ENCODE results near the gene BEST1.
"Not testable (repeated sequence)": the region's sequence is repeated elsewhere in the genome, so short reads cannot be mapped to it uniquely, and the experiment has no call there.

BEST1 gene

DNA sequence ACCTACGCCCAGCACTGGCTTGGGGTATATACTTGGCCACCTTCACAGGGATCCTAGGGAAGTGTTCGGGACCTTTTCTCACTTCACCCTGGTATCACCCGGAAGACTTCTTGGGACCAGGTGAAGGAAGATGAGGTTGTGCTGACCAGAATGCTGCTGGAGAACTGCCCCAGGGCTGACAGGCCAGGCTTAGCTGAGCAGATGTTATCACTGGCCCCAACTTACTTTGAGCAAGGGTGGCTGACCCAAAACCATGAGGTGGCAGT, 12.8 kb downstream of the BEST1 start:
- CTCF ChIA-PET = interaction anchor here (1.2 to 15.0 kb wide), 7 partner anchors 15 to 166 kb away, joined by 4 to 146 read pairs (median 12); no protein-coding TSS in a partner anchor
- no peak for DNase-seq (ENCODE audit: low read depth, low spot score)

GRCh38 chr11:61963282-61964057, 13.3 kb downstream of the BEST1 start:
- TF ChIP-seq CTCF (IDR thresholded peaks at IDR 0.05; ENCODE audit: insufficient read depth, low read length, missing control alignments) = no peak

More for the DNA sequence above, 12.8 kb downstream of the BEST1 start:
- no peak overlapping the region for H3K4me3 ChIP-seq (ENCODE audit: low read depth, low read length)
- POLR2A ChIA-PET = interaction anchor here (1.2 to 6.6 kb wide), 7 partner anchors 8 to 149 kb away, joined by 3 to 44 read pairs (median 7); partner anchors contain the start of gene BEST1
- no peak for TF ChIP-seq CTCF (IDR thresholded peaks at IDR 0.05; ENCODE audit: insufficient read depth, low read length, missing control alignments)

GRCh38 chr11:61964058-61964665, 14.0 kb downstream of the BEST1 start:
- no peak overlapping the region; the same call in none of the 2 replicates for H3K4me3 ChIP-seq (ENCODE audit: low read depth, low read length)
- no peak for DNase-seq (ENCODE audit: low read depth, low spot score)
- no peak for TF ChIP-seq CTCF (IDR thresholded peaks at IDR 0.05; ENCODE audit: insufficient read depth, low read length, missing control alignments)
- ChIA-PET CTCF (interaction anchor here (1.2 to 15.0 kb wide), 6 partner anchors 17 to 144 kb away, joined by 4 to 146 read pairs (median 53); no protein-coding TSS in a partner anchor), POLR2A (interaction anchor here (1.2 to 6.6 kb wide), 5 partner anchors 9 to 148 kb away, joined by 3 to 44 read pairs (median 6); partner anchors contain the start of gene BEST1)

More at GRCh38 chr11:61963282-61964057, 13.3 kb downstream of the BEST1 start:
- H3K4me3 ChIP-seq (ENCODE audit: low read depth, low read length) = no peak overlapping the region
- POLR2A ChIA-PET = interaction anchor here (1.2 to 6.6 kb wide), 5 partner anchors 9 to 149 kb away, joined by 3 to 44 read pairs (median 6); partner anchors contain the start of gene BEST1
- CTCF ChIA-PET = interaction anchor here (1.2 to 15.0 kb wide), 8 partner anchors 15 to 166 kb away, joined by 4 to 146 read pairs (median 10); no protein-coding TSS in a partner anchor
- no peak for DNase-seq (ENCODE audit: low read depth, low spot score)

GRCh38 chr11:61964666-61965271, 14.6 kb downstream of the BEST1 start:
- peak overlapping the region; percentile 98 for H3K4me3 ChIP-seq (ENCODE audit: low read depth, low read length)
- ChIA-PET POLR2A (interaction anchor here (1.4 to 6.6 kb wide), 5 partner anchors 13 to 117 kb away, joined by 5 to 44 read pairs (median 8); partner anchors contain the start of gene BEST1), CTCF (interaction anchor here (0.9 to 15.0 kb wide), 7 partner anchors 9 to 143 kb away, joined by 3 to 146 read pairs (median 7); no protein-coding TSS in a partner anchor)
- DNase-seq (ENCODE audit: low read depth, low spot score) = not testable (repeated sequence)

- no peak for DNase-seq (ENCODE audit: low read depth, low spot score)
Observed at GRCh38 chr11:61966734-61967115, 16.6 kb downstream of the BEST1 start.

More at GRCh38 chr11:61966734-61967115, 16.6 kb downstream of the BEST1 start:
- CTCF ChIA-PET = interaction anchor here (1.6 to 15.0 kb wide), 4 partner anchors 10 to 141 kb away, joined by 3 to 146 read pairs (median 53); no protein-coding TSS in a partner anchor
- no peak for TF ChIP-seq CTCF (IDR thresholded peaks at IDR 0.05; ENCODE audit: insufficient read depth, low read length, missing control alignments)
- peak overlapping the region; percentile 98 for H3K4me3 ChIP-seq (ENCODE audit: low read depth, low read length)
- POLR2A ChIA-PET = interaction anchor here (1.1 to 3.7 kb wide), 10 partner anchors 9 to 169 kb away, joined by 3 to 15 read pairs (median 7); partner anchors contain the start of gene BEST1

Measured in AG04449 (cell line).